ENCODE measurements around the gene PLA2R1.

PLA2R1 gene

GRCh38 chr2:159904127-159904958, 158.1 kb downstream of the PLA2R1 start, which contains the start of gene LY75:
Gene LY75, minus strand, starts transcription at chr2:159904756.
- peak; percentile 41 for DNase-seq (ENCODE audit: low read depth)
- peak within 1 kb of the TSS; percentile 95 for H3K4me3 ChIP-seq (ENCODE audit: low read depth, low read length)
- TF ChIP-seq, protein P1, sequence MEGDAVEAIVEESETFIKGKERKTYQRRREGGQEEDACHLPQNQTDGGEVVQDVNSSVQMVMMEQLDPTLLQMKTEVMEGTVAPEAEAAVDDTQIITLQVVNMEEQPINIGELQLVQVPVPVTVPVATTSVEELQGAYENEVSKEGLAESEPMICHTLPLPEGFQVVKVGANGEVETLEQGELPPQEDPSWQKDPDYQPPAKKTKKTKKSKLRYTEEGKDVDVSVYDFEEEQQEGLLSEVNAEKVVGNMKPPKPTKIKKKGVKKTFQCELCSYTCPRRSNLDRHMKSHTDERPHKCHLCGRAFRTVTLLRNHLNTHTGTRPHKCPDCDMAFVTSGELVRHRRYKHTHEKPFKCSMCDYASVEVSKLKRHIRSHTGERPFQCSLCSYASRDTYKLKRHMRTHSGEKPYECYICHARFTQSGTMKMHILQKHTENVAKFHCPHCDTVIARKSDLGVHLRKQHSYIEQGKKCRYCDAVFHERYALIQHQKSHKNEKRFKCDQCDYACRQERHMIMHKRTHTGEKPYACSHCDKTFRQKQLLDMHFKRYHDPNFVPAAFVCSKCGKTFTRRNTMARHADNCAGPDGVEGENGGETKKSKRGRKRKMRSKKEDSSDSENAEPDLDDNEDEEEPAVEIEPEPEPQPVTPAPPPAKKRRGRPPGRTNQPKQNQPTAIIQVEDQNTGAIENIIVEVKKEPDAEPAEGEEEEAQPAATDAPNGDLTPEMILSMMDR (IDR thresholded peaks at IDR 0.05; ENCODE audit: low read depth, low read length, missing control alignments): no peak

DNA sequence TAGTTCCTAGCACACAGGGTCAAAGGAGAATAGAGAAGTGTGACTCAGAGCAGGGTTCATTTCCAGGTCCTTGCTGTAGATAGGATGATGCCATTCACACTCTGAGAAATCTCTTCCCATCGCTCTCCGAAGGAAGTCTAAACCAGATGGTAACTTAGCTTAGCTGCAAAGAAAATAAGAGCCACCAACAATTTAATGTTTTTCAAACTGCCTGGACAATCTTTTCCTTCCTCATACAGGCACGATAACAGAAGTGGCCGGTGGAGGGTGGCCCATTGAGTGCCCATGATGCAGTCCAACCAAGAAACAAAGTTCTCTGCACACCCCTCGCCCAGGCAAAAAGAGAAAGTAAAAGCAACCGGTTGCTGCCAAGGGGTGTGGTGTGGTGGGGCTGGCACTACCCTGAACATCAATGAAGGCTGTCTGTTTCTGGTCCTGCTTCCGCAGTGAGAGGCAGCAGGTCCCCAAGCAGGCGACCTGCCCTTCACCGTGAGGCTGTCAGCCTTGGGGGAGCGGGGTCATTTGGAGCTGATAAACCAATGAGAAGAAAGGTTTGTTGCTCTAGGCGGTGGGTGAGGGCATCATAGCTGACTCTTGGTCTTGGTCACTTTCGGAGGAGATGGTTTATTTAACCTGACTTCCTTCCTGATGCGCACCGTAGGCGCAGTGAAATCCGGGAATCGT, 158.8 kb downstream of the PLA2R1 start:
- no peak for DNase-seq (ENCODE audit: low read depth)
- H3K4me3 ChIP-seq (ENCODE audit: low read depth, low read length): peak overlapping the region; percentile 95
- TF ChIP-seq, protein P1 (IDR thresholded peaks at IDR 0.05; ENCODE audit: low read depth, low read length, missing control alignments): no peak

- no peak for DNase-seq (ENCODE audit: low read depth)
- H3K4me3 ChIP-seq (ENCODE audit: low read depth, low read length): peak overlapping the region; percentile 95
- TF ChIP-seq, protein P1 (IDR thresholded peaks at IDR 0.05; ENCODE audit: low read depth, low read length, missing control alignments): no peak
Measured at GRCh38 chr2:159902722-159903121, 159.7 kb downstream of the PLA2R1 start.

DNA sequence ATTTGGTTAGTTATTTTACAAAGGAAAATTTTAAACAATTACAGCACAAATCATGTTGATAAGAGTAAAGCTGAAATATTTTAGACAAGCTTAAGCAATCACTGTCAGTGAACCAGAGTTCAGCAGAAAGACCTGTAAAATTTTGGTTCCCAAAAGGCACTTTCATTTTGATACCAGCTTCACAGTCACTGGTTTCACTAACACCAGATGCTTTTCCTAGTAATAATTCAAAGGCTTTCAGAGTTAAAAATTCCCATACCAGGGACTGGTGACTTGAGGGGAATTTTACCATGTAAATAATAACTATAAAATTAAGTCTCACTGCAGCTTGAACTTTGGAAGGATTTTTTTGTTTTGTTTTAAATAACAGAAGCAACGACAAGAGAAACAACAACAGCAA, 162.1 kb downstream of the PLA2R1 start:
- H3K4me3 ChIP-seq (ENCODE audit: low read depth, low read length): peak overlapping the region; percentile 20; the same call in 1 of the 2 replicates
- no peak for DNase-seq (ENCODE audit: low read depth)
- TF ChIP-seq, protein P1 (IDR thresholded peaks at IDR 0.05; ENCODE audit: low read depth, low read length, missing control alignments): no peak

GRCh38 chr2:159898441-159898840, 164.0 kb downstream of the PLA2R1 start:
- TF ChIP-seq, protein P1 (IDR thresholded peaks at IDR 0.05; ENCODE audit: low read depth, low read length, missing control alignments): no peak
- H3K4me3 ChIP-seq (ENCODE audit: low read depth, low read length): no peak overlapping the region
- no peak for DNase-seq (ENCODE audit: low read depth)

GRCh38 chr2:159897720-159898119, 164.7 kb downstream of the PLA2R1 start:
- no peak overlapping the region for H3K4me3 ChIP-seq (ENCODE audit: low read depth, low read length)
- no peak for DNase-seq (ENCODE audit: low read depth)
- TF ChIP-seq, protein P1 (IDR thresholded peaks at IDR 0.05; ENCODE audit: low read depth, low read length, missing control alignments): no peak
